Astrocyte (in vitro differentiated cells and primary cell): Measurements from ENCODE around the gene FDX2. TPM values are rescaled to one million over a fixed set of nuclear protein-coding genes. Genes with fewer than 3 reads are reported as not detected.

Source experiments
- DNase-seq: peaks from one replicate; pipeline ENCODE4 v3.0.0-alpha.2; 2010; ENCODE audit warnings: low read depth
- FAIRE-seq: peaks from 2 replicates; lab custom pipeline; 2011; peaks lifted over from hg19 to GRCh38; lab: Jason Lieb, UNC
- H2AFZ ChIP-seq: 2 replicates; pipeline ENCODE4 v1.6.0; 2012; ENCODE audit warnings: low read depth, low read length, inconsistent platforms
- H3K27ac ChIP-seq: 2 replicates; pipeline ENCODE4 v1.5.1; 2011; ENCODE audit warnings: low read depth, low read length, inconsistent platforms
- H3K27me3 ChIP-seq: 2 replicates; pipeline ENCODE4 v1.6.0; 2011; ENCODE audit warnings: low read length, inconsistent platforms; ENCODE audit not compliant: insufficient read depth
- H3K36me3 ChIP-seq: 2 replicates; pipeline ENCODE4 v1.5.1; 2011; ENCODE audit warnings: low read length, inconsistent platforms; ENCODE audit not compliant: insufficient read depth
- H3K4me1 ChIP-seq: 2 replicates; pipeline ENCODE4 v1.5.1; 2011; ENCODE audit warnings: low read length, inconsistent platforms; ENCODE audit not compliant: insufficient read depth
- H3K4me2 ChIP-seq: 2 replicates; pipeline ENCODE4 v1.6.0; 2012; ENCODE audit warnings: low read length, inconsistent platforms
- H3K4me3 ChIP-seq: 2 replicates; pipeline ENCODE4 v1.5.1; 2011; ENCODE audit warnings: low read depth, mild to moderate bottlenecking, low read length, inconsistent platforms; ENCODE audit not compliant: insufficient read depth
- H3K79me2 ChIP-seq: 2 replicates; pipeline ENCODE4 v1.6.0; 2012; ENCODE audit warnings: mild to moderate bottlenecking, low read length, inconsistent platforms; ENCODE audit not compliant: insufficient read depth
- H3K9ac ChIP-seq: 2 replicates; pipeline ENCODE4 v1.6.0; 2012; ENCODE audit warnings: mild to moderate bottlenecking, low read length, inconsistent platforms
- H3K9me3 ChIP-seq: 2 replicates; pipeline ENCODE4 v1.5.1; 2012; ENCODE audit warnings: low read depth, mild to moderate bottlenecking, low read length, inconsistent platforms; ENCODE audit not compliant: insufficient read depth
- H4K20me1 ChIP-seq: 2 replicates; pipeline ENCODE4 v1.6.0; 2012; ENCODE audit warnings: low read length, inconsistent platforms; ENCODE audit not compliant: insufficient read depth
- H3K27ac Mint-ChIP-seq: one replicate; pipeline ENCODE4 v1.8.0; 2021; ENCODE audit warnings: mild to moderate bottlenecking, mixed read lengths; ENCODE audit not compliant: unreplicated experiment
- H3K27me3 Mint-ChIP-seq: one replicate; pipeline ENCODE4 v1.8.0; 2021; ENCODE audit warnings: low read depth, mixed read lengths; ENCODE audit not compliant: unreplicated experiment
- H3K36me3 Mint-ChIP-seq: one replicate; pipeline ENCODE4 v1.8.0; 2021; ENCODE audit warnings: low read depth, mixed read lengths; ENCODE audit not compliant: unreplicated experiment
- H3K4me1 Mint-ChIP-seq: one replicate; pipeline ENCODE4 v1.8.0; 2021; ENCODE audit warnings: low read depth, mixed read lengths; ENCODE audit not compliant: unreplicated experiment
- H3K4me3 Mint-ChIP-seq: one replicate; pipeline ENCODE4 v1.8.0; 2021; ENCODE audit warnings: mild to moderate bottlenecking, moderate library complexity, mixed read lengths; ENCODE audit not compliant: unreplicated experiment
- H3K9me3 Mint-ChIP-seq: one replicate; pipeline ENCODE4 v1.8.0; 2021; ENCODE audit warnings: mild to moderate bottlenecking, mixed read lengths; ENCODE audit not compliant: unreplicated experiment
- EZH2 ChIP-seq: IDR thresholded peaks from 2 replicates; pipeline ENCODE4 v1.6.1; 2012; ENCODE audit warnings: mild to moderate bottlenecking, low read length, inconsistent platforms; ENCODE audit not compliant: insufficient read depth
- total RNA-seq: library from RNA; stranded (reverse); gene quantifications from 2 replicates; pipeline ENCODE4 v1.2.1, GENCODE V29; 2021
- TF ChIP-seq, protein P1 (sequence below): IDR thresholded peaks from 2 replicates; pipeline ENCODE4 v1.5.1; 2011; ENCODE audit warnings: low read depth, mild to moderate bottlenecking, inconsistent platforms, low read length, moderate library complexity; ENCODE audit not compliant: insufficient read depth

The FDX2 gene
- total RNA-seq, 1 donor from 2014 or later, result 24.4 TPM

DNA sequence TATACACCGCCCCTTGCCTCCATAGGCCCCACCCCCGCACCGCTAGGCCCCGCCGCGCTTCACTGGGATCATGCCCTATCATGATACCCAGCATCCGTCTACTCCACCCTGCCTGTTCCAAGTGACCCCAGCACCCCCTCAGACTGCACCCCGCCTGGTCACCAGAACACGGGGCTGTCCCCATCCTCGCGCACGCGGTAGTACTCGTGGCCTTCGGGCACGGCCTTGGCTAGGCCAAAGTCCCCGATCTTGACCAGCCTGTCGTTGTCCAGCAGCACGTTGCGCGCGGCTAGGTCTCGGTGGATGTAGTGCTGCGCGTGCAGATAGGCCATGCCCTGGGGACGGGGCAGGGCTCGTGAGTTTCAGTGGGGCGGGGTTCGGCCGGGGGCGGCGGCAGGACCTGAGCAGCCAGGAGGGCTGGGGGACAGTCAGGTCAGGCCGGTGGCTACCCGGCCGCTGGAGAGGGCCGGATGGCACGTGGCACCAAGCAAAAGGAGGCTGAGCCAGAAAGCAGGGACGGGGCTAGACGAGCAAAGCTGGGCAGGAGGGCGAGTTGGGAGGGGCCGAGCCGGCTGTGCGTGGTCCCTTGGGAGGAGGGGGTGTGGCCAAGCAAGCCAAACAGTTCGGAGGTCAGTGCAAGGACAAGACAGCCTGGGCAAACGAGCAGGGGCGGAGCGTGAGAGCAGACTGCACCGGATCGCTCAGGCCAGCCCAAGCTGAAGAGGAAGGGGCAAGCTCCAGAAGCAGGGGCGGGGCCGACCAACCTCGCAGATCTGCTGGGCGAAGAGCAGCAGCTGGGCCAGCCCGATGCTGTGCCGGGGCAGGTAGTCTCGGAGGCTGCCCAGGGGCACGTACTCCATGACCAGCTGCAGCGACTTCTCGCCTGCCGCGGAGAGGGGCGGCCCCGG is 37.2 kb upstream of the FDX2 start:
- no peaks in the 10 kb centered on the region for H3K4me1 ChIP-seq
- no peak overlapping the region for H3K27ac Mint-ChIP-seq
- H2AFZ ChIP-seq, result no peak overlapping the region
- H4K20me1 ChIP-seq, result peaks cover 6% of the 10 kb centered on the region
- H3K4me2 ChIP-seq, result no peak overlapping the region
- H3K27me3 Mint-ChIP-seq, result no peaks in the 10 kb centered on the region
- H3K9me3 Mint-ChIP-seq, result no peaks in the 10 kb centered on the region
- no peaks in the 10 kb centered on the region for H3K9me3 ChIP-seq
- H3K4me3 ChIP-seq, result no peak overlapping the region
- DNase-seq, result no peak
- no peak overlapping the region for H3K27ac ChIP-seq
- peaks cover 27% of the 10 kb centered on the region for H3K36me3 Mint-ChIP-seq
- no peak for TF ChIP-seq EZH2
- TF ChIP-seq, protein P1, sequence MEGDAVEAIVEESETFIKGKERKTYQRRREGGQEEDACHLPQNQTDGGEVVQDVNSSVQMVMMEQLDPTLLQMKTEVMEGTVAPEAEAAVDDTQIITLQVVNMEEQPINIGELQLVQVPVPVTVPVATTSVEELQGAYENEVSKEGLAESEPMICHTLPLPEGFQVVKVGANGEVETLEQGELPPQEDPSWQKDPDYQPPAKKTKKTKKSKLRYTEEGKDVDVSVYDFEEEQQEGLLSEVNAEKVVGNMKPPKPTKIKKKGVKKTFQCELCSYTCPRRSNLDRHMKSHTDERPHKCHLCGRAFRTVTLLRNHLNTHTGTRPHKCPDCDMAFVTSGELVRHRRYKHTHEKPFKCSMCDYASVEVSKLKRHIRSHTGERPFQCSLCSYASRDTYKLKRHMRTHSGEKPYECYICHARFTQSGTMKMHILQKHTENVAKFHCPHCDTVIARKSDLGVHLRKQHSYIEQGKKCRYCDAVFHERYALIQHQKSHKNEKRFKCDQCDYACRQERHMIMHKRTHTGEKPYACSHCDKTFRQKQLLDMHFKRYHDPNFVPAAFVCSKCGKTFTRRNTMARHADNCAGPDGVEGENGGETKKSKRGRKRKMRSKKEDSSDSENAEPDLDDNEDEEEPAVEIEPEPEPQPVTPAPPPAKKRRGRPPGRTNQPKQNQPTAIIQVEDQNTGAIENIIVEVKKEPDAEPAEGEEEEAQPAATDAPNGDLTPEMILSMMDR, result no peak
- FAIRE-seq, result no peak
- no peaks in the 10 kb centered on the region for H3K79me2 ChIP-seq
- peaks cover 17% of the 10 kb centered on the region for H3K36me3 ChIP-seq
- no peaks in the 10 kb centered on the region for H3K4me1 Mint-ChIP-seq
- no peaks in the 10 kb centered on the region for H3K27me3 ChIP-seq
- H3K9ac ChIP-seq, result no peak overlapping the region
- H3K4me3 Mint-ChIP-seq, result no peak overlapping the region

GRCh38 chr19:10346509-10346908 is 30.7 kb upstream of the FDX2 start:
- Mint-ChIP-seq H3K27me3 (no peaks in the 10 kb centered on the region), H3K36me3 (peaks cover 6% of the 10 kb centered on the region), H3K4me1 (no peaks in the 10 kb centered on the region), H3K9me3 (no peaks in the 10 kb centered on the region), H3K27ac (no peak overlapping the region), H3K4me3 (peak overlapping the region; percentile 61)
- Histone ChIP-seq H2AFZ (no peak overlapping the region), H3K9me3 (no peaks in the 10 kb centered on the region), H3K27me3 (no peaks in the 10 kb centered on the region), H4K20me1 (no peaks in the 10 kb centered on the region), H3K4me1 (peaks cover 3% of the 10 kb centered on the region), H3K4me2 (no peak overlapping the region), H3K79me2 (no peaks in the 10 kb centered on the region), H3K36me3 (peaks cover 5% of the 10 kb centered on the region), H3K9ac (no peak overlapping the region), H3K4me3 (no peak overlapping the region), H3K27ac (no peak overlapping the region)
- DNase-seq, result no peak
- TF ChIP-seq, protein P1, result no peak
- no peak for TF ChIP-seq EZH2
- FAIRE-seq, result no peak

- H3K27ac ChIP-seq, result no peak overlapping the region
- H3K36me3 ChIP-seq, result peaks cover 2% of the 10 kb centered on the region
- peaks cover 2% of the 10 kb centered on the region for H3K27me3 Mint-ChIP-seq
- no peak overlapping the region for H2AFZ ChIP-seq
- H3K9ac ChIP-seq, result no peak overlapping the region
- H3K79me2 ChIP-seq, result no peaks in the 10 kb centered on the region
- H3K27ac Mint-ChIP-seq, result no peak overlapping the region
- no peaks in the 10 kb centered on the region for H4K20me1 ChIP-seq
- H3K4me3 ChIP-seq, result no peak overlapping the region
- H3K9me3 Mint-ChIP-seq, result no peaks in the 10 kb centered on the region
- no peak for FAIRE-seq
- no peak for TF ChIP-seq EZH2
- TF ChIP-seq, protein P1, result no peak
- H3K36me3 Mint-ChIP-seq, result no peaks in the 10 kb centered on the region
- no peaks in the 10 kb centered on the region for H3K4me1 Mint-ChIP-seq
- H3K4me1 ChIP-seq, result peaks cover 3% of the 10 kb centered on the region
- no peaks in the 10 kb centered on the region for H3K9me3 ChIP-seq
- H3K4me3 Mint-ChIP-seq, result no peak overlapping the region
- no peak for DNase-seq
- no peaks in the 10 kb centered on the region for H3K27me3 ChIP-seq
- H3K4me2 ChIP-seq, result no peak overlapping the region
Measured at GRCh38 chr19:10344780-10345179, 29.0 kb upstream of the FDX2 start.
